Activated naive CD4-positive, alpha-beta T cell treated with anti-CD3 and anti-CD28 coated beads for 36 hours (primary cell): ENCODE data around the gene S100A13. TPM values are rescaled to one million over a fixed set of nuclear protein-coding genes. Genes with fewer than 3 reads are reported as not detected.
"Not testable (repeated sequence)": the region's sequence is repeated elsewhere in the genome, so short reads cannot be mapped to it uniquely, and the experiment has no call there.

Experiments used
- CTCF ChIA-PET: fragments of 350-600 bp; sonication (Branson Sonifier 250); formaldehyde crosslinking; loops from one replicate; lab custom pipeline; 2021; ENCODE audit warnings: antibody characterized with exemption; lab: Charles Lee
- DNase-seq: peaks from one replicate; pipeline ENCODE4 v3.0.0-alpha.2; 2020
- H3K27ac Mint-ChIP-seq: one replicate; pipeline ENCODE4 v1.8.0; 2021; ENCODE audit warnings: mild to moderate bottlenecking, mixed read lengths
- H3K27me3 Mint-ChIP-seq: one replicate; pipeline ENCODE4 v1.8.0; 2021; ENCODE audit warnings: low read depth, mixed read lengths
- H3K36me3 Mint-ChIP-seq: one replicate; pipeline ENCODE4 v1.8.0; 2021; ENCODE audit warnings: low read depth, mixed read lengths
- H3K4me1 Mint-ChIP-seq: one replicate; pipeline ENCODE4 v1.8.0; 2021; ENCODE audit warnings: low read depth, mixed read lengths
- H3K4me3 Mint-ChIP-seq: one replicate; pipeline ENCODE4 v1.8.0; 2021; ENCODE audit warnings: mild to moderate bottlenecking, moderate library complexity, mixed read lengths
- H3K9me3 Mint-ChIP-seq: one replicate; pipeline ENCODE4 v1.8.0; 2021; ENCODE audit warnings: mixed read lengths
- intact Hi-C: fragments of 100-400 bp; cut with micrococcal nuclease; formaldehyde crosslinking; loops from one replicate; pipeline ENCODE4 v1.15.1; 2023
- total RNA-seq, 2 experiments: library from RNA; stranded (reverse); gene quantifications; one replicate each; pipeline ENCODE4 v1.2.3, GENCODE V29; 2021

The S100A13 gene
- total RNA-seq, 2 experiments from 2014 or later, result 6.6 to 7.0 TPM

DNA sequence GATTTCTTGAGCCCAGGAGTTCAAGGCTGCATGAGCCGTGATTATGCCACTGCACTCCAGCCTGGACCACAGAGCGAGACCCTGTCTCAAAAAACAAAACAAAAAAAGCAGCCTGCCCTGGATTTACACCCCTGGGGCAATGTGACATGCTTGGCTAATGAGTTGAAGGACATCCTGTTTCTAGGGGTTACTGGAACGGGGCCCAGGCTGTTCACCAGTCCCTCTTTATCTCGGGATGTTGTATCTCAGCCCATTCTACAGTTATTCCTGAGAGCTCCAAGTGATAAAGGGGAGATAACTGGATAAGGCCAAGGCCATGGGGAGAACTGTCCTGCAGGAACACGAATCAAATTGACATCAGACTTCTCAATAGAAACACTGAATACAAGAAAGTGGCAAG lies 40.0 kb downstream of the S100A13 start:
- DNase-seq, result no peak
- H3K4me3 Mint-ChIP-seq, result no peak overlapping the region
- H3K36me3 Mint-ChIP-seq, result no peaks in the 10 kb centered on the region
- H3K4me1 Mint-ChIP-seq, result no peaks in the 10 kb centered on the region
- intact Hi-C loops, result no loop called here
- H3K9me3 Mint-ChIP-seq, result no peaks in the 10 kb centered on the region
- no peak overlapping the region for H3K27ac Mint-ChIP-seq
- CTCF ChIA-PET, result interaction anchor here (1.9 kb wide), 1 partner anchor 19 kb away, joined by 4 read pairs; no protein-coding TSS in a partner anchor
- peaks cover 5% of the 10 kb centered on the region for H3K27me3 Mint-ChIP-seq

DNA sequence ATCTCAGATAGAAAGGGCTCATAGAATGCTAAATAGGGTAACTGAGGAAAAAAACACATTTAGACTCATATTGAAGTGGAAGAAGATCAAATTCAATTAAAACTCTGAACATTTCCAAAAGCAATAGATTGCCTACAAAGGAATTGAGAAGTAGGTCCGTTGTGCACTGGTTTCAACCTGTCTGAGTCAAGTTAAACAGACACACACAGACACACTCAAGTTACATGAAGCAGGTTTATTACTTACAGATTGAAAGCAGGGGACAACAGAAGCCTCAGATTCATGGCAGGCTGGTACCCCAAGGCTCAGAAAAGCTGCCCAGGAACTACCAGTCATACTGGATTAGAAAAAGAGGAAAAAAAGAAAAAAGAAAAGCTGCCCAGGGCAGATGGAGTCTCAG lies 41.0 kb downstream of the S100A13 start:
- Mint-ChIP-seq H3K4me1 (no peaks in the 10 kb centered on the region), H3K27me3 (peaks cover 5% of the 10 kb centered on the region), H3K27ac (no peak overlapping the region), H3K4me3 (no peak overlapping the region), H3K9me3 (no peaks in the 10 kb centered on the region), H3K36me3 (no peaks in the 10 kb centered on the region)
- intact Hi-C loops, result no loop called here
- CTCF ChIA-PET, result interaction anchor here (1.8 to 1.9 kb wide), 2 partner anchors 14 to 18 kb away, joined by 4 to 6 read pairs; no protein-coding TSS in a partner anchor
- no peak for DNase-seq

GRCh38 chr1:153585006-153585405 lies 42.3 kb downstream of the S100A13 start:
- H3K27me3 Mint-ChIP-seq, result peaks cover 5% of the 10 kb centered on the region
- intact Hi-C loops, result no loop called here
- CTCF ChIA-PET, result interaction anchor here (0.7 to 1.8 kb wide), 2 partner anchors 12 to 108 kb away, joined by 3 to 6 read pairs; no protein-coding TSS in a partner anchor
- no peaks in the 10 kb centered on the region for H3K9me3 Mint-ChIP-seq
- no peak overlapping the region for H3K4me3 Mint-ChIP-seq
- no peaks in the 10 kb centered on the region for H3K36me3 Mint-ChIP-seq
- no peaks in the 10 kb centered on the region for H3K4me1 Mint-ChIP-seq
- no peak overlapping the region for H3K27ac Mint-ChIP-seq
- no peak for DNase-seq

DNA sequence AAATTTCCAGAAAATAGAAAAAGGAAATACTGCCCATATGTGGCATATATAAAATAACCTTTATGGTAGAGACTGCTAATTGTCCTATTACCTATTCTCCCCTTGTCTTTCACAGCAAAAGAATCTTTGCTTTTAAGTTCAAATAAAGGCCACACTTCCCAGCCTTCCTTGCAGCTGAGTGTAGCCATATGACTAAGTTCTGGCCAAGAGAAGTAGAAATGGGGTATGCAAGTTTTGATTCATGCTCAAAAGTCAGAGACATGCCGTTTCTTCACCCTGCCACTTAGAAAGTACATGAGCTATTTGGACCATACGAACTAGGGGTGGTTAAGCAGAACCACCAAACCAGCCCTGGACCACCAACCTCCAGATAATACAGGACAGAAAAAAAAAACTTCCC lies 43.3 kb downstream of the S100A13 start:
- Mint-ChIP-seq H3K27ac (no peak overlapping the region), H3K36me3 (no peaks in the 10 kb centered on the region), H3K4me1 (no peaks in the 10 kb centered on the region), H3K9me3 (no peaks in the 10 kb centered on the region), H3K4me3 (no peak overlapping the region), H3K27me3 (peaks cover 5% of the 10 kb centered on the region)
- intact Hi-C loops, result no loop called here
- CTCF ChIA-PET, result no interaction called here
- no peak for DNase-seq

DNA sequence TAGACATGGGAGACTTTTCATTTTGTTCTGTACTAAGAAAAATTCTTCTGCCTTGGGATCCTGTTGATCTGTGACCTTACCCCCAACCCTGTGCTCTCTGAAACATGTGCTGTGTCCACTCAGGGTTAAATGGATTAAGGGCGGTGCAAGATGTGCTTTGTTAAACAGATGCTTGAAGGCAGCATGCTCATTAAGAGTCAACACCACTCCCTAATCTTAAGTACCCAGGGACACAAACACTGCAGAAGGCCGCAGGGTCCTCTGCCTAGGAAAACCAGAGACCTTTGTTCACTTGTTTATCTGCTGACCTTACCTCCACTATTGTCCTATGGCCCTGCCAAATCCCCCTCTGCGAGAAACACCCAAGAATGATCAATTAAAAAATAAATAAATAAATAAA lies 43.8 kb downstream of the S100A13 start:
- not testable (repeated sequence) for H3K9me3 Mint-ChIP-seq

GRCh38 chr1:153582836-153583235 lies 44.5 kb downstream of the S100A13 start:
- H3K36me3 Mint-ChIP-seq, H3K4me1 Mint-ChIP-seq, H3K4me3 Mint-ChIP-seq, DNase-seq, H3K27ac Mint-ChIP-seq, intact Hi-C loops, H3K27me3 Mint-ChIP-seq, H3K9me3 Mint-ChIP-seq, CTCF ChIA-PET: not testable (repeated sequence)

More for the DNA sequence above, 43.8 kb downstream of the S100A13 start:
- intact Hi-C loops, DNase-seq, H3K36me3 Mint-ChIP-seq, CTCF ChIA-PET, H3K27ac Mint-ChIP-seq, H3K4me1 Mint-ChIP-seq, H3K27me3 Mint-ChIP-seq, H3K4me3 Mint-ChIP-seq: not testable (repeated sequence)

DNA sequence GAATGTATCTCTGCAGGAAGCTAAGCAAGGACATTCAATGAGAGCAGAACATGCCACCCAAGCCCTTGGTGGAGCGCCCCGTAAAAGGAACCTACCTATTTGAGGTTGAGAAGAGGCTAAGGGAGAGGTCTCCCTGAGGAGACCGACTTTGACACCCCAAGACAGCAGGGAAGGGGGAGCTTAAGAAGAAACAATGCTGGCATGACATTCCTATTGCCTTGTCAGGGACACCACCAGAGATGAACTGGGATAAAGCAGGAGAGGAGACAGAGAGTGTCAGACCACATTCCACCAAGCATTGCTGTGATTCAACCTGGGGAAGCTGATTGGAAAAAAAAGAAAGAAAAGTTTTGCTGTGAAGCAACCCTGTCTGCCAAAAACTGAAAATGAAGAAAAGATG lies 48.4 kb downstream of the S100A13 start:
- Mint-ChIP-seq H3K27me3 (peaks cover 7% of the 10 kb centered on the region), H3K9me3 (no peaks in the 10 kb centered on the region), H3K4me3 (no peak overlapping the region), H3K4me1 (no peaks in the 10 kb centered on the region), H3K27ac (no peak overlapping the region), H3K36me3 (no peaks in the 10 kb centered on the region)
- intact Hi-C loops, result no loop called here
- CTCF ChIA-PET, result no interaction called here
- DNase-seq, result no peak

DNA sequence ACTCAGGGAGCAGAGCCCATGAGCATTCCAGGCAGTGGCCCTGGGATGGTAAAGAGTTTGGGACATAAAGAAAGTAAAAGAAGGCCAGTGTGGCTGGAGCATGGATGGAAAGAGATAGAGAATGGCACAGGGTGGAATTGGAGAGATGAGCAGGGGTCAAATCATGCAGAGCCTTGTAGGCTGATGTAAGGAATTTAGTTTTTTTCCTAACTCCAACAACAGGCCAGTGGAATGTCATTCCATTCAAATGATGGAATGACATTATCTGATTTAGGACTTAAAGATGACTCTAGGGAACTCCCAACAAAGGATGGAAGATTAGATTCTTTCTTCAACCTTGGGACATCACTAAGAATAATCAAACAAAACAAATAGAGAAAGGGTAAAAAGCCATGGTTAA lies 48.8 kb downstream of the S100A13 start:
- Mint-ChIP-seq H3K27me3 (peaks cover 7% of the 10 kb centered on the region), H3K4me3 (no peak overlapping the region), H3K4me1 (peaks cover under 1% of the 10 kb centered on the region), H3K9me3 (no peaks in the 10 kb centered on the region), H3K27ac (no peak overlapping the region), H3K36me3 (no peaks in the 10 kb centered on the region)
- no peak for DNase-seq
- CTCF ChIA-PET, result interaction anchor here (1.8 kb wide), 1 partner anchor 68 kb away, joined by 6 read pairs; no protein-coding TSS in a partner anchor
- intact Hi-C loops, result no loop called here

GRCh38 chr1:153577624-153578051 lies 49.7 kb downstream of the S100A13 start:
- Mint-ChIP-seq H3K4me3 (no peak overlapping the region), H3K9me3 (no peaks in the 10 kb centered on the region)

DNA sequence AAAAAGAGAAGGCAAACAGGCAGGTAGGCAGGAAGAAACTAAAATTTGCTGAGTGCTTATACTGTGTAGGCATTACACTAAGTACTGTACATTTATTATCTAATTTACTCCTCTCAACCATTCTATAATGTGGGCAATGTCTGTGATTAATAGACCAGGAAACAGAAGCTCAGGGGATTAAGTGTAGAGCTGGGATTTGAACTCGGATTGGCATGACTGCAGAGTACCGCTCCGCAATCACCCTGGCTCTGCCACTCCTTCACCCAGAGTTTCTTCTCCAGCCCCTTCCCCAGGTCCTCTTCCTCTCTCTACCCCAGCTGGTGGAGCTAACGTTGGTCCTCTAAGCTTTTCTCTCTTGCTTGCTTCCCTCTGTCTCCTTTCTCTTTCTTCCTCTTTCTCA lies 50.2 kb downstream of the S100A13 start:
- no peaks in the 10 kb centered on the region for H3K36me3 Mint-ChIP-seq
- no peaks in the 10 kb centered on the region for H3K9me3 Mint-ChIP-seq
- CTCF ChIA-PET, result interaction anchor here (0.7 to 1.8 kb wide), 7 partner anchors 36 to 66 kb away, joined by 3 to 8 read pairs (median 5); partner anchors contain the start of genes S100A14 and S100A16
- intact Hi-C loops, result no loop called here
- no peak overlapping the region for H3K4me3 Mint-ChIP-seq
- peaks cover 7% of the 10 kb centered on the region for H3K27me3 Mint-ChIP-seq
- DNase-seq, result no peak
- no peak overlapping the region for H3K27ac Mint-ChIP-seq
- H3K4me1 Mint-ChIP-seq, result peaks cover 14% of the 10 kb centered on the region

More at GRCh38 chr1:153577624-153578051, 49.7 kb downstream of the S100A13 start:
- Mint-ChIP-seq H3K27me3 (peaks cover 7% of the 10 kb centered on the region), H3K4me1 (peaks cover 9% of the 10 kb centered on the region), H3K36me3 (no peaks in the 10 kb centered on the region), H3K27ac (no peak overlapping the region)
- no peak for DNase-seq
- CTCF ChIA-PET, result interaction anchor here (0.7 to 1.8 kb wide), 6 partner anchors 36 to 67 kb away, joined by 3 to 8 read pairs (median 5); partner anchors contain the start of genes S100A14 and S100A16
- intact Hi-C loops, result no loop called here

GRCh38 chr1:153575497-153575896 lies 51.8 kb downstream of the S100A13 start:
- H3K9me3 Mint-ChIP-seq, H3K4me3 Mint-ChIP-seq, intact Hi-C loops, DNase-seq, H3K27me3 Mint-ChIP-seq, H3K27ac Mint-ChIP-seq, H3K36me3 Mint-ChIP-seq: not testable (repeated sequence)
- CTCF ChIA-PET, result interaction anchor here (1.1 kb wide), 1 partner anchor 65 kb away, joined by 3 read pairs; no protein-coding TSS in a partner anchor
- peaks cover 24% of the 10 kb centered on the region for H3K4me1 Mint-ChIP-seq

- DNase-seq, intact Hi-C loops, H3K4me3 Mint-ChIP-seq, CTCF ChIA-PET, H3K36me3 Mint-ChIP-seq, H3K27ac Mint-ChIP-seq, H3K27me3 Mint-ChIP-seq, H3K9me3 Mint-ChIP-seq: not testable (repeated sequence)
- peaks cover 24% of the 10 kb centered on the region for H3K4me1 Mint-ChIP-seq
Observed at GRCh38 chr1:153575081-153575491, 52.2 kb downstream of the S100A13 start.

DNA sequence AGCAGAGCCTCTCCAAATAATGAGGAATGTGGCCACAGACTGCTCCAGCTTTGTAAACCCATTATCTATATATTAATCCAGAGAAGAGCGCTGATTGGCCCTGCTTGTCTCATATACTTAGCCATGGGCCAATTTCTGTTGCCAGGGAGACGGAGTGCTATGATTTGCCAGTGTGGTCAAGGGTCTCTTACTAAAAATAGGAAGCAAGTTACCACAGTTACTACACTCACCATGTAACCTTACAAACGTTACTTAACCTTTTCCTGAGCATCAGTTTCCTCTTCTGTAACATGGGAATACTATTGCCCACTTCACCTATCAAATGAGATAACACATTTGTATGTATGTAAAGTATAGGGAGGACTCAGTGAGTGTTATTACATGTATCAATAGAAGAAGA lies 54.0 kb downstream of the S100A13 start:
- H3K9me3 Mint-ChIP-seq, result no peaks in the 10 kb centered on the region
- H3K4me3 Mint-ChIP-seq, result no peak overlapping the region
- H3K27me3 Mint-ChIP-seq, result peaks cover 7% of the 10 kb centered on the region

More for the DNA sequence above, 54.0 kb downstream of the S100A13 start:
- H3K4me1 Mint-ChIP-seq, result peaks cover 33% of the 10 kb centered on the region
- H3K36me3 Mint-ChIP-seq, result no peaks in the 10 kb centered on the region
- CTCF ChIA-PET, result interaction anchor here (0.6 to 7.4 kb wide), 11 partner anchors 12 to 65 kb away, joined by 3 to 207 read pairs (median 4); partner anchors contain the start of genes CHTOP, S100A13, S100A4 and S100A6
- intact Hi-C loops, result loop anchor here (2.0 kb wide), 4 partner anchors 201 to 411 kb away; partner anchors contain the start of gene SLC27A3
- no peak for DNase-seq
- H3K27ac Mint-ChIP-seq, result peak overlapping the region; percentile 11
